ENCODE results near the gene GRM6. TPM values are rescaled to one million over a fixed set of nuclear protein-coding genes. Genes with fewer than 3 reads are reported as not detected.

GRM6 gene
- total RNA-seq, 1 donor from 2014 or later = not detected

GRCh38 chr5:178995341-178995690 lies 196 bp upstream of the GRM6 start:
- Histone ChIP-seq H3K27me3 (no peaks in the 10 kb centered on the region), H3K4me1 (no peaks in the 10 kb centered on the region), H3K36me3 (no peaks in the 10 kb centered on the region), H3K9me3 (no peaks in the 10 kb centered on the region), H3K27ac (no peak overlapping the region), H3K4me3 (no peak overlapping the region)
- DNase-seq (ENCODE audit: extremely low spot score in 2 of 2) = no peak
- intact Hi-C loops (cut with DNase I) = no loop called here
- no peak for TF ChIP-seq POLR2AphosphoS5 (IDR thresholded peaks at IDR 0.05; ENCODE audit: insufficient read depth in 1 of 2, low read depth in 1 of 2)

GRCh38 chr5:178993955-178994579 lies 1.1 kb downstream of the GRM6 start:
- no peaks in the 10 kb centered on the region for H3K36me3 ChIP-seq
- no peaks in the 10 kb centered on the region for H3K9me3 ChIP-seq
- no peaks in the 10 kb centered on the region for H3K27me3 ChIP-seq
- no peak overlapping the region for H3K27ac ChIP-seq
- no peak for DNase-seq (ENCODE audit: extremely low spot score in 2 of 2)
- TF ChIP-seq POLR2A (IDR thresholded peaks at IDR 0.05) (no peak), CTCF (IDR thresholded peaks at IDR 0.05) (no peak), POLR2AphosphoS5 (IDR thresholded peaks at IDR 0.05; ENCODE audit: insufficient read depth in 1 of 2, low read depth in 1 of 2) (no peak)
- no peaks in the 10 kb centered on the region for H3K4me1 ChIP-seq
- H3K4me3 ChIP-seq = no peak overlapping the region
- intact Hi-C loops (cut with DNase I) = no loop called here

GRCh38 chr5:178993236-178993765 lies 1.8 kb downstream of the GRM6 start:
- no peak for TF ChIP-seq CTCF (IDR thresholded peaks at IDR 0.05)
- Histone ChIP-seq H3K27me3 (no peaks in the 10 kb centered on the region), H3K36me3 (no peaks in the 10 kb centered on the region), H3K27ac (no peak overlapping the region), H3K4me1 (no peaks in the 10 kb centered on the region), H3K9me3 (no peaks in the 10 kb centered on the region), H3K4me3 (no peak overlapping the region)
- intact Hi-C loops (cut with DNase I) = no loop called here
- DNase-seq (ENCODE audit: extremely low spot score in 2 of 2) = peak in 1 of 2 donors; percentile 54

GRCh38 chr5:178992291-178992895 lies 2.7 kb downstream of the GRM6 start:
- Histone ChIP-seq H3K4me1 (no peaks in the 10 kb centered on the region), H3K9me3 (no peaks in the 10 kb centered on the region), H3K27me3 (no peaks in the 10 kb centered on the region), H3K4me3 (no peak overlapping the region), H3K36me3 (no peaks in the 10 kb centered on the region), H3K27ac (no peak overlapping the region)
- peak in 1 of 2 donors; percentile 13 for DNase-seq (ENCODE audit: extremely low spot score in 2 of 2)
- intact Hi-C loops (cut with DNase I) = no loop called here
- TF ChIP-seq CTCF (IDR thresholded peaks at IDR 0.05) = no peak
- no peak for TF ChIP-seq POLR2A (IDR thresholded peaks at IDR 0.05)
- TF ChIP-seq POLR2AphosphoS5 (IDR thresholded peaks at IDR 0.05; ENCODE audit: insufficient read depth in 1 of 2, low read depth in 1 of 2) = no peak

- Histone ChIP-seq H3K27ac (no peak overlapping the region), H3K4me1 (no peaks in the 10 kb centered on the region), H3K27me3 (no peaks in the 10 kb centered on the region), H3K36me3 (no peaks in the 10 kb centered on the region), H3K9me3 (peaks cover 4% of the 10 kb centered on the region), H3K4me3 (no peak overlapping the region)
- no peak for TF ChIP-seq POLR2AphosphoS5 (IDR thresholded peaks at IDR 0.05; ENCODE audit: insufficient read depth in 1 of 2, low read depth in 1 of 2)
- no peak for TF ChIP-seq CTCF (IDR thresholded peaks at IDR 0.05)
- TF ChIP-seq POLR2A (IDR thresholded peaks at IDR 0.05) = no peak
- DNase-seq (ENCODE audit: extremely low spot score in 2 of 2) = peak in 1 of 2 donors; percentile 54
- intact Hi-C loops (cut with DNase I) = no loop called here
Observed at GRCh38 chr5:178991190-178992145, 3.7 kb downstream of the GRM6 start.
